Ishikawa (cell line): ENCODE results near the gene PBX1.

ENCODE experiments used
- CEBPB ChIP-seq: IDR thresholded peaks from 2 replicates; pipeline ENCODE4 v1.6.1; 2012
- EGR1 ChIP-seq: IDR thresholded peaks from 2 replicates; pipeline ENCODE4 v1.6.1; 2012
- EP300 ChIP-seq: IDR thresholded peaks from 2 replicates; pipeline ENCODE4 v1.6.1; 2012; ENCODE audit warnings: borderline replicate concordance
- RAD21 ChIP-seq: IDR thresholded peaks from 2 replicates; pipeline ENCODE4 v1.6.1; 2012; ENCODE audit warnings: low read depth
- REST ChIP-seq: IDR thresholded peaks from 2 replicates; pipeline ENCODE4 v1.6.1; 2012; ENCODE audit warnings: low read depth, mild to moderate bottlenecking
- TAF1 ChIP-seq: IDR thresholded peaks from 2 replicates; pipeline ENCODE4 v1.6.1; 2012; ENCODE audit warnings: low read depth, mild to moderate bottlenecking
- YY1 ChIP-seq: IDR thresholded peaks from 2 replicates; pipeline ENCODE4 v1.6.1; 2012; ENCODE audit warnings: low read depth

GRCh38 chr1:164719676-164720439, 160.9 kb downstream of the PBX1 start:
- no peak for TF ChIP-seq REST
- no peak for TF ChIP-seq TAF1
- TF ChIP-seq RAD21 = no peak
- TF ChIP-seq EGR1 = no peak
- TF ChIP-seq YY1 = no peak
- TF ChIP-seq CEBPB = no peak
- TF ChIP-seq EP300 = no peak
